ENCODE data around the gene PAX2.

GRCh38 chr10:100819424-100819823 lies 74.0 kb downstream of the PAX2 start:
- TF ChIP-seq TCF12 (IDR thresholded peaks at IDR 0.05; ENCODE audit: low read depth, low read length) (no peak), EGR1 (IDR thresholded peaks at IDR 0.05; ENCODE audit: borderline replicate concordance, low read depth, low read length) (no peak), CTBP2 (IDR thresholded peaks at IDR 0.05; ENCODE audit: borderline replicate concordance, insufficient read depth, insufficient read length, low read length) (no peak), CTCF (IDR thresholded peaks at IDR 0.05; ENCODE audit: control extremely low read depth in 1 of 3, insufficient read depth in 1 of 3, low read depth in 1 of 3, low read length in 3 of 3) (no peak), ATF3 (IDR thresholded peaks at IDR 0.05; ENCODE audit: insufficient read depth, low read depth, low read length) (no peak)

Data from H1 (cell line).